Memory B cell (primary cell): ENCODE measurements around the gene MSLN.
"Not testable (repeated sequence)": the region's sequence is repeated elsewhere in the genome, so short reads cannot be mapped to it uniquely, and the experiment has no call there.

Source experiments
- ATAC-seq: fragments of 150-1000 bp; cut with Tn5 transposase; 2 replicates; pipeline ENCODE4 v1.10.0; 2021; ENCODE audit warnings: low read depth, mild to moderate bottlenecking, moderate library complexity
- DNase-seq, 2 donors: peaks; one replicate each; pipeline ENCODE4 v3.0.0; 2022; ENCODE audit warnings: low spot score in 2 of 2
- H3K27ac Mint-ChIP-seq: one replicate; pipeline ENCODE4 v1.8.0; 2022; ENCODE audit warnings: mild to moderate bottlenecking, moderate library complexity, mixed read lengths
- H3K27me3 Mint-ChIP-seq: one replicate; pipeline ENCODE4 v1.8.0; 2022; ENCODE audit warnings: mixed read lengths
- H3K36me3 Mint-ChIP-seq: one replicate; pipeline ENCODE4 v1.8.0; 2022; ENCODE audit warnings: mild to moderate bottlenecking, mixed read lengths
- H3K4me1 Mint-ChIP-seq: one replicate; pipeline ENCODE4 v1.8.0; 2022; ENCODE audit warnings: mixed read lengths
- H3K4me3 Mint-ChIP-seq: one replicate; pipeline ENCODE4 v1.8.0; 2022; ENCODE audit warnings: mild to moderate bottlenecking, moderate library complexity, mixed read lengths
- H3K9me3 Mint-ChIP-seq: one replicate; pipeline ENCODE4 v1.8.0; 2022; ENCODE audit warnings: mixed read lengths

MSLN gene

GRCh38 chr16:760545-761343 lies at the start of gene MSLN:
Gene MSLN (plus strand): TSS chr16:760734. CDS start chr16:762681, 1,947 bp downstream.
- Mint-ChIP-seq H3K4me1 (no peaks in the 10 kb centered on the region), H3K27me3 (peaks cover 16% of the 10 kb centered on the region)
- no peak for ATAC-seq

GRCh38 chr16:711084-711483 lies 49.5 kb upstream of the MSLN start:
- peaks cover 19% of the 10 kb centered on the region for H3K27me3 Mint-ChIP-seq
- DNase-seq (no peak), ATAC-seq (no peak)
- no peaks in the 10 kb centered on the region for H3K36me3 Mint-ChIP-seq
- no peak overlapping the region for H3K4me3 Mint-ChIP-seq
- H3K4me1 Mint-ChIP-seq = peaks cover 5% of the 10 kb centered on the region
- no peaks in the 10 kb centered on the region for H3K9me3 Mint-ChIP-seq
- no peak overlapping the region for H3K27ac Mint-ChIP-seq

More at GRCh38 chr16:760545-761343, at the start of gene MSLN:
- no peak for DNase-seq
- Mint-ChIP-seq H3K36me3 (peaks cover 2% of the 10 kb centered on the region), H3K27ac (no peak within 1 kb of the TSS), H3K9me3 (peaks cover 2% of the 10 kb centered on the region), H3K4me3 (no peak within 1 kb of the TSS)

DNA sequence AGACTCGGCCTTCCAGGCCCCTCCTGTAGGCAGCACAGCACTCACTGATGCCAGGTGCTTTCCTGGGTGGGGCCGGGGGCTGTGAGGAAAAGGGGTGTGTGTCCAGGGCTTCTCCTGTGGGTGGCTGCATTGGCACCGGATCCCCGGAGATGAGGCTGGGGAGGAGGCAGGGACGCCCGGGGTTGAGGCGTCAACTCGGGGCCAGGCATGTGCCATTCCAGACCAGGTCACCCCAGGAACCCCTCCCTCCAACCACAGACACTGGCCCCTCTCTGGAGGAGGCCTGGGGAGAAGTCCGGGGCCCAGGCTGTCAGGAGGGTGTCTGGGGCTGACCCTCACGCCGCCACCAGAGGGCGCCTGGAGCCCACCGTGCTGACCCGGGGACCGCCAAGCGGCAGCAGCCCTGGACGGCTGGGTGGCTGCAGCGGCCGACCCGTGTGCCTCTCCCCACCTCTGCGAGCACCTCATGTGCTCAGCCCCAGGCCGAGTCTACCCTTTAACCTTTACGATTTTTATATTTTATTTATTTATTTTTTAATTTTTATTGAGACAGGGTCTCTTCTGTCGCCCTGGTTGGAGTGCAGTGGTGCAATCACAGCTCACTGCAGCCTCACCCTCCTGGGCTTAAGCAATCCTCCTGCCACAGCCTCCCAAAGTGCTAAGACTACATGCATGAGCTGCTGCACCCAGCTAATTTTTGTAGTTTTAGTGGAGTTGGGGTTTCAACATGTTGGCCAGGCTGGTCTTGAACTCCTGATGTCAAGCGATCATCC lies 48.8 kb upstream of the MSLN start:
- Mint-ChIP-seq H3K27ac (no peak overlapping the region), H3K4me1 (peaks cover 5% of the 10 kb centered on the region), H3K4me3 (no peak overlapping the region), H3K36me3 (no peaks in the 10 kb centered on the region), H3K9me3 (no peaks in the 10 kb centered on the region), H3K27me3 (peaks cover 20% of the 10 kb centered on the region)
- ATAC-seq (peak; percentile 67), DNase-seq (peak; percentile 83 to 89)

GRCh38 chr16:712740-713250 lies 47.7 kb upstream of the MSLN start:
- H3K27ac Mint-ChIP-seq, DNase-seq, H3K36me3 Mint-ChIP-seq, H3K9me3 Mint-ChIP-seq, H3K4me3 Mint-ChIP-seq, H3K4me1 Mint-ChIP-seq, ATAC-seq: not testable (repeated sequence)
- peaks cover 17% of the 10 kb centered on the region for H3K27me3 Mint-ChIP-seq

DNA sequence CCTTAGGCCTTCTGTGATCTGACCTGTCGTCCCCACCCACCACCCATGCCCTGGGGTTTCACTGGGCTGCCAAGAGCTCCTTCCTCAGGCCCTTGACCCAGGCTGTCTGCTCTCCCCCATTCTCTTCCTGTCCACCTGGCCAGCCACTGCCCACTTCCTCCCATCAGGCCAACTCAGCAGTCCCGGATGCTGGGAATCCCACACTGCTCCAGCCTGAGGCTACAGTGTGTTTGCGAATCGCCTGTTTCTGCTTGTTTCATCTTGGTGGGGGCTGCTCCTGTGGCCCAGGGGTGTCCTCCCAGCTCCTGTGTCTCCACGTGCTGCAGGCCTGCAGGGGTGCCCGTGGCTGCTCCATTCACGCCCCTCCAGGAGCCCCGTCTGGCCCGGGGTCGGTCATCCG lies 46.5 kb upstream of the MSLN start:
- Mint-ChIP-seq H3K9me3 (no peaks in the 10 kb centered on the region), H3K4me1 (peaks cover 7% of the 10 kb centered on the region), H3K4me3 (no peak overlapping the region), H3K36me3 (no peaks in the 10 kb centered on the region), H3K27ac (no peak overlapping the region), H3K27me3 (peaks cover 11% of the 10 kb centered on the region)
- ATAC-seq = no peak
- no peak for DNase-seq

- peak; percentile 81 to 84 for DNase-seq
- peak; percentile 87 for ATAC-seq
- peaks cover 5% of the 10 kb centered on the region for H3K27me3 Mint-ChIP-seq
- H3K9me3 Mint-ChIP-seq = no peaks in the 10 kb centered on the region
- H3K27ac Mint-ChIP-seq = no peak within 1 kb of the TSS
- H3K4me1 Mint-ChIP-seq = peaks cover 10% of the 10 kb centered on the region
- H3K4me3 Mint-ChIP-seq = peak within 1 kb of the TSS; percentile 54
- H3K36me3 Mint-ChIP-seq = no peaks in the 10 kb centered on the region
These were observed 45.7 kb upstream of the MSLN start, which contains the start of gene METRN for GRCh38 chr16:714558-715476. Gene METRN (plus strand): TSS chr16:715118. CDS start chr16:715290, 172 bp downstream.

GRCh38 chr16:715477-716199 lies 44.9 kb upstream of the MSLN start:
- Mint-ChIP-seq H3K4me1 (peaks cover 14% of the 10 kb centered on the region), H3K27me3 (peaks cover 4% of the 10 kb centered on the region), H3K36me3 (no peaks in the 10 kb centered on the region), H3K4me3 (peak overlapping the region; percentile 32), H3K9me3 (no peaks in the 10 kb centered on the region), H3K27ac (no peak overlapping the region)
- ATAC-seq (peak; percentile 6), DNase-seq (peak in 1 of 2 donors; percentile 54)

DNA sequence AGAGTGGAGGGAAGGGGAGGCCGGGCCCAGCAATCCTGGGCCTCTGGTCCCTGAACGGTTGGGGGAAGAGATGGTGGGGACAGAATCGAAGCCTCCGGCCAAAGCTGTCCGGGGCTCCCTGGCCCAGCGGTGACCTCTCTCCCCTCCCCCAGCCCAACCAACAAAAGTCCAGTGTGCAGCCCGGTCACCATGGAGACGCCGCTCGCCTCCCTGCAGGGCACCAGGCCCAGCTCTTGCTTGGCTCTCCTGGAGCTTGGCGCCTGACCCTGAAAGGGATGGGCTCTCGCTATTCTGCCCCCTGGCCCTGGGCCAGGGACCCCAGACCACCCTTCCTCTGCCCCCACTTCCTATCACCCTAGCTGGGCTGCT lies 44.4 kb upstream of the MSLN start:
- DNase-seq (no peak), ATAC-seq (no peak)
- Mint-ChIP-seq H3K9me3 (no peaks in the 10 kb centered on the region), H3K27me3 (peaks cover 4% of the 10 kb centered on the region), H3K36me3 (no peaks in the 10 kb centered on the region), H3K4me3 (peak overlapping the region; percentile 60), H3K4me1 (peaks cover 14% of the 10 kb centered on the region), H3K27ac (no peak overlapping the region)

GRCh38 chr16:716768-717325 lies 43.7 kb upstream of the MSLN start:
- no peak overlapping the region for H3K27ac Mint-ChIP-seq
- DNase-seq = no peak
- H3K4me3 Mint-ChIP-seq = peak overlapping the region; percentile 60
- no peak for ATAC-seq
- no peaks in the 10 kb centered on the region for H3K36me3 Mint-ChIP-seq
- no peaks in the 10 kb centered on the region for H3K9me3 Mint-ChIP-seq
- peaks cover 14% of the 10 kb centered on the region for H3K4me1 Mint-ChIP-seq
- peaks cover 4% of the 10 kb centered on the region for H3K27me3 Mint-ChIP-seq

- peaks cover 16% of the 10 kb centered on the region for H3K4me1 Mint-ChIP-seq
- no peak overlapping the region for H3K4me3 Mint-ChIP-seq
- DNase-seq = no peak
- no peak for ATAC-seq
- peaks cover 4% of the 10 kb centered on the region for H3K27me3 Mint-ChIP-seq
- no peak overlapping the region for H3K27ac Mint-ChIP-seq
- H3K9me3 Mint-ChIP-seq = no peaks in the 10 kb centered on the region
- no peaks in the 10 kb centered on the region for H3K36me3 Mint-ChIP-seq
These were observed 42.9 kb upstream of the MSLN start for GRCh38 chr16:717450-718245.

DNA sequence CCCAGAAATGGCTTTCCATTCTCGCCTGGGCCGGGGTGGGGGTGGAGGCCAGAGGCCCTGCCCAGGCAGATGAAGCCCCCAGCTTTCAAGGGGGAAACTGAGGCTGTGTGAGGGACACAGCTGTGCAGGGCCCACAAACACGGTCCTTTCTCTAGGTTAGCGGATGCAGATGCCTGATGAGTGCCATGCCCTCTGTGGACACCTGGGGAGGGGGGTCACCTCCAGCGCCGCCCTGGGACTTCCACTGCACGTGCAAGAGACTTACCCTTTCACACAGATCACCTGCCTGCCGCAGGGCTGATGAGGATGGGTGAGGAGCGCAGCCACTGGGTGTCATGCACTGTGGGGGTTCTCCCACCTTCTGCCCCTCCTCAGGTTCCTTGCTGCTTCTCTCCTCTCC lies 42.1 kb upstream of the MSLN start:
- no peaks in the 10 kb centered on the region for H3K9me3 Mint-ChIP-seq
- H3K27me3 Mint-ChIP-seq = peaks cover 4% of the 10 kb centered on the region
- peaks cover 18% of the 10 kb centered on the region for H3K4me1 Mint-ChIP-seq
- H3K4me3 Mint-ChIP-seq = no peak overlapping the region
- DNase-seq (no peak), ATAC-seq (no peak)
- no peaks in the 10 kb centered on the region for H3K36me3 Mint-ChIP-seq
- no peak overlapping the region for H3K27ac Mint-ChIP-seq

DNA sequence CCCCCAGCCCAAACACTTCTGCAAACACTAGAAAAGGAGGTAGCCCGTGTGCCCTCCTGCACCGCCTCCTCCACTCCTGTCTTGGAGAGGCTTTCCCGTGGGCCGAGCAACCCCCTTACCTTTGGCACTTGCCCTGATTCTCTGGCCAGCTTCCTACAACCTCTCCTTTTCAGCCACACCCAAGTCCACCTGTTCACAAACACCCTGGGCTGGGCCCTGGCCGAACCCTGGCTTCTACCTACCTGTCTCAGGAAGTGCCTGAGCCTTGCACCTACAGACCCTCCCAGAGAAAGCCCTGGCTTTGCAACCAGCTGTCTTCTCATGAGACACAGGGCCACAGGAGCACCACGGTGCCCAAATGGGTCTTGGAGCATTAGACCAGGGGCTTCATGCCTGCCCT lies 41.6 kb upstream of the MSLN start:
- H3K4me1 Mint-ChIP-seq = peaks cover 18% of the 10 kb centered on the region

More for the DNA sequence above, 41.6 kb upstream of the MSLN start:
- ATAC-seq (no peak), DNase-seq (no peak)
- Mint-ChIP-seq H3K4me3 (peak overlapping the region; percentile 16), H3K27me3 (peaks cover 4% of the 10 kb centered on the region), H3K9me3 (no peaks in the 10 kb centered on the region), H3K36me3 (no peaks in the 10 kb centered on the region), H3K27ac (no peak overlapping the region)
